K562 (cell line): ENCODE results near the gene NTNG1. TPM values are rescaled to one million over a fixed set of nuclear protein-coding genes. Genes with fewer than 3 reads are reported as not detected.

Experiments used
- ATAC-seq: fragments of 200-7000 bp; cut with Tn5 transposase; 3 replicates; pipeline ENCODE4 v1.9.1; 2020; ENCODE audit warnings: moderate library complexity
- BruUV-seq: library from RNA; stranded (reverse); fragments of 400-500 nt; replicated peaks from 2 replicates; lab custom pipeline; 2021; lab: Mats Ljungman, UMichigan
- CTCF ChIA-PET: fragments of 300-600 bp; formaldehyde crosslinking; extraction: SDS; loops from one replicate; lab custom pipeline; 2021; ENCODE audit warnings: low intra/inter-chr PET ratio; lab: Yijun Ruan, JAX
- POLR2A ChIA-PET: fragments of 300-600, 350-650 bp; sonication (Branson Sonifier 250); formaldehyde crosslinking; extraction: SDS; loops from one replicate; lab custom pipeline; 2021; ENCODE audit warnings: antibody characterized with exemption, inconsistent platforms; lab: Yijun Ruan, JAX
- DNase-seq, 4 experiments: peaks; one replicate each; pipeline versions ENCODE4 v3.0.0 to v3.0.0-alpha.2; 2011 to 2018; ENCODE audit warnings: low spot score in 3 of 4, mixed read lengths in 3 of 4; ENCODE audit errors: extremely low read depth in 1 of 4
- FAIRE-seq: peaks from 2 replicates; lab custom pipeline; 2011; peaks lifted over from hg19 to GRCh38; lab: Jason Lieb, UNC
- H2AFZ ChIP-seq: 2 replicates; pipeline ENCODE4 v1.6.0; 2011; ENCODE audit warnings: low read depth, low read length, control low read depth, inconsistent platforms
- H3K27ac ChIP-seq: fragments of 200-600 bp; 3 replicates; pipeline ENCODE4 v1.8.0; 2011; ENCODE audit warnings: low read depth, mild to moderate bottlenecking, control low read depth, inconsistent platforms, low read length, moderate library complexity, mixed read lengths; ENCODE audit errors: extremely low read depth
- H3K27me3 ChIP-seq, 2 experiments: fragments of 300-600 bp in 1 of 2; 2 replicates in 1 of 2; 3 replicates in 1 of 2; pipeline versions ENCODE4 v1.6.0 to v1.8.0; 2011; ENCODE audit warnings: inconsistent platforms in 2 of 2, low read length in 2 of 2, mild to moderate bottlenecking in 1 of 2, mixed read lengths in 1 of 2, moderate library complexity in 1 of 2; ENCODE audit not compliant: control insufficient read depth in 2 of 2, insufficient read depth in 2 of 2
- H3K36me3 ChIP-seq: fragments of 300-600 bp; 3 replicates; pipeline ENCODE4 v1.8.0; 2011; ENCODE audit warnings: mild to moderate bottlenecking, low read length, inconsistent platforms; ENCODE audit not compliant: control insufficient read depth, insufficient read depth
- H3K4me1 ChIP-seq, 2 experiments: fragments of 200-600 bp in 1 of 2; replicated peaks in 1 of 2; 2 replicates in 1 of 2; 3 replicates in 1 of 2; pipeline versions ENCODE4 v1.5.1 to v1.8.0; 2011; ENCODE audit warnings: inconsistent platforms in 2 of 2, low read length in 2 of 2, mild to moderate bottlenecking in 1 of 2, mixed read lengths in 1 of 2, moderate library complexity in 1 of 2; ENCODE audit not compliant: control insufficient read depth in 2 of 2, insufficient read depth in 2 of 2
- H3K4me2 ChIP-seq: 2 replicates; pipeline ENCODE4 v1.6.1; 2011; ENCODE audit warnings: low read length, control low read depth, inconsistent platforms, mixed read lengths; ENCODE audit not compliant: insufficient read depth
- H3K4me3 ChIP-seq: fragments of 200-600 bp; sonication (generic), shearing (Covaris generic); 2 replicates; pipeline ENCODE4 v1.5.1; 2016; ENCODE audit warnings: control low read depth, inconsistent platforms
- H3K79me2 ChIP-seq: fragments of 200-600 bp; 3 replicates; pipeline ENCODE4 v1.8.0; 2011; ENCODE audit warnings: low read length, inconsistent platforms; ENCODE audit not compliant: control insufficient read depth, insufficient read depth
- H3K9ac ChIP-seq, 2 experiments: 2 replicates each; pipeline versions ENCODE4 v1.6.0 to v1.6.1; 2011; ENCODE audit warnings: low read depth in 2 of 2, low read length in 2 of 2, control low read depth in 1 of 2, inconsistent platforms in 1 of 2, mild to moderate bottlenecking in 1 of 2, mixed read lengths in 1 of 2; ENCODE audit not compliant: insufficient read depth in 1 of 2
- H3K9me1 ChIP-seq: one replicate; pipeline ENCODE4 v1.6.0; 2011; ENCODE audit warnings: inconsistent platforms, mild to moderate bottlenecking, low read length, moderate library complexity; ENCODE audit not compliant: control insufficient read depth, insufficient read depth
- H3K9me3 ChIP-seq: replicated peaks from 2 replicates; pipeline ENCODE4 v1.5.1; 2011; ENCODE audit warnings: low read depth, low read length, inconsistent platforms; ENCODE audit not compliant: control insufficient read depth, insufficient read depth
- H4K20me1 ChIP-seq: replicated peaks from 2 replicates; pipeline ENCODE4 v1.6.1; 2011; ENCODE audit warnings: low read length, inconsistent platforms, mixed read lengths; ENCODE audit not compliant: control insufficient read depth, insufficient read depth
- ATF4 ChIP-seq: fragments of 450-650 bp; formaldehyde crosslinking; IDR thresholded peaks from 2 replicates; pipeline ENCODE4 v1.4.0; 2022; ENCODE audit warnings: mild to moderate bottlenecking, moderate library complexity
- BCLAF1 ChIP-seq, 2 experiments: fragments of 450-650 bp in 1 of 2; IDR thresholded peaks; 2 replicates each; pipeline ENCODE4 v1.6.1; 2011 to 2017; ENCODE audit warnings: low read depth in 2 of 2, antibody characterized with exemption in 1 of 2, borderline replicate concordance in 1 of 2, low read length in 1 of 2, mild to moderate bottlenecking in 1 of 2, mixed read lengths in 1 of 2; ENCODE audit not compliant: control insufficient read depth in 1 of 2
- BRF2 ChIP-seq: IDR thresholded peaks from 3 replicates; pipeline ENCODE4 v1.6.1; 2011; ENCODE audit warnings: borderline replicate concordance, mild to moderate bottlenecking; ENCODE audit not compliant: insufficient read length, insufficient read depth
- CHD1 ChIP-seq: fragments of 200-600 bp; sonication (generic); IDR thresholded peaks from one replicate; pipeline ENCODE4 v1.6.1; 2012; ENCODE audit warnings: mild to moderate bottlenecking, moderate library complexity, low read length, inconsistent platforms
- CREM ChIP-seq: IDR thresholded peaks from 2 replicates; pipeline ENCODE4 v1.6.1; 2014; ENCODE audit warnings: antibody characterized with exemption, low read depth
- GTF2E2 ChIP-seq: fragments of 200-800 bp; sonication (Bioruptor generic); IDR thresholded peaks from 2 replicates; pipeline ENCODE4 v1.6.1; 2016; ENCODE audit warnings: missing genetic modification characterization, missing compliant biosample characterization
- HDAC1 ChIP-seq, 2 experiments: fragments of 450-650 bp; IDR thresholded peaks; 2 replicates each; pipeline ENCODE4 v1.6.1; 2016 to 2017; ENCODE audit warnings: inconsistent platforms in 1 of 2, mild to moderate bottlenecking in 1 of 2, moderate library complexity in 1 of 2
- IRF2 ChIP-seq: sonication (generic); formaldehyde crosslinking; IDR thresholded peaks from 2 replicates; pipeline ENCODE4 v1.8.1; 2022; ENCODE audit warnings: mild to moderate bottlenecking, missing genetic modification reagents
- NFYB ChIP-seq: IDR thresholded peaks from 2 replicates; pipeline ENCODE4 v1.6.1; 2011; ENCODE audit warnings: mild to moderate bottlenecking, moderate library complexity; ENCODE audit not compliant: insufficient read length; ENCODE audit errors: extremely low read depth
- ZKSCAN1 ChIP-seq: fragments of 150-350 bp; IDR thresholded peaks from 2 replicates; pipeline ENCODE4 v1.6.1; 2016; ENCODE audit warnings: low read depth, low read length
- ZKSCAN3 ChIP-seq: fragments of 250-450 bp; sonication (Bioruptor Pico); IDR thresholded peaks from 2 replicates; pipeline ENCODE4 v1.4.0; 2020
- WGBS: fragments of 100-300 bp; shearing (Covaris generic); methylation state at CpG from one replicate; pipeline ENCODE4 v1.1.6; 2016; ENCODE audit warnings: low coverage, mixed read lengths; ENCODE audit not compliant: insufficient coverage; ENCODE audit errors: missing lambda C conversion rate; 5-methylcytosine and 5-hydroxymethylcytosine counted together
- in situ Hi-C: fragments of 300-500 bp; cut with MboI; formaldehyde crosslinking; loops from 4 replicates; pipeline ENCODE4 v1.15.0; 2018; ENCODE audit warnings: inconsistent platforms, mixed read lengths
- intact Hi-C: fragments of 100-400 bp; cut with micrococcal nuclease; formaldehyde crosslinking; loops from 2 replicates; pipeline ENCODE4 v1.14.2; 2022
- polyA plus RNA-seq, 8 experiments: library from polyadenylated mRNA; depleted of rRNA in 4 of 8; stranded (reverse) in 5 of 8; unstranded in 3 of 8; fragments of >200 nt; fragmentation: Nextera tagmentation in 2 of 8; fragmentation: Illumina TruSeq in 1 of 8; extraction: Ambion mirVana in 2 of 8; extraction: Trizol in 1 of 8; gene quantifications; 2 replicates each; pipeline versions ENCODE4 v1.2.1 to v1.2.3, GENCODE V29; 2011 to 2014; ENCODE audit warnings: inconsistent platforms in 1 of 8, missing spikeins in 1 of 8
- total RNA-seq, 7 experiments: library from RNA; depleted of rRNA in 6 of 7; stranded (reverse); fragments of >200 nt in 6 of 7; fragmentation: Illumina TruSeq in 2 of 7; extraction: Trizol in 2 of 7; gene quantifications; 2 replicates each; pipeline versions ENCODE4 v1.2.1 to v1.2.3, GENCODE V29; 2011 to 2021; ENCODE audit warnings: low replicate concordance in 1 of 7

Gene NTNG1
- total and polyA plus RNA-seq, 9 of the 15 experiments (the other 6 are each of a cell fraction or from before 2014, with no cell fraction given): not detected

- TF ChIP-seq ZKSCAN3: no peak
- no peak for TF ChIP-seq NFYB
- TF ChIP-seq HDAC1 (IDR thresholded peaks at IDR 0.05): no peak
- no peak for TF ChIP-seq ZKSCAN1
- no peak for TF ChIP-seq BRF2
- TF ChIP-seq CREM: no peak
- no peak for TF ChIP-seq ATF4 (CRISPR knock-in tag)
- TF ChIP-seq CHD1: no peak
- no peak for TF ChIP-seq GTF2E2 (tag)
- TF ChIP-seq BCLAF1 (IDR thresholded peaks at IDR 0.05; ENCODE audit: borderline replicate concordance in 1 of 2, control insufficient read depth in 1 of 2, low read depth in 2 of 2, low read length in 1 of 2): no peak
- TF ChIP-seq IRF2 (CRISPR knock-in tag): no peak
- Histone ChIP-seq H4K20me1 (no peaks in the 10 kb centered on the region), H3K27me3 (no peaks in the 10 kb centered on the region), H3K9me1 (no peaks in the 10 kb centered on the region), H3K9me3 (no peaks in the 10 kb centered on the region; the same call in none of the 2 replicates), H2AFZ (no peak overlapping the region), H3K4me3 (no peak overlapping the region), H3K4me2 (no peak overlapping the region), H3K79me2 (no peaks in the 10 kb centered on the region), H3K27ac (no peak overlapping the region), H3K36me3 (no peaks in the 10 kb centered on the region), H3K4me1 (no peaks in the 10 kb centered on the region), H3K9ac (no peak overlapping the region)
- no TSS peak for BruUV-seq
- DNase-seq (no peak), ATAC-seq (no peak), FAIRE-seq (no peak)
- intact Hi-C loops: no loop called here
- POLR2A ChIA-PET: no interaction called here
- in situ Hi-C loops: no loop called here
- 0% methylated on average over 1 of the region's 1 CpG for WGBS
- CTCF ChIA-PET: no interaction called here
Measured at GRCh38 chr1:107315652-107316051, 174.8 kb downstream of the NTNG1 start.
